Skin of body (tissue), 2 donors: ENCODE results near the gene NTN4. TPM values are rescaled to one million over a fixed set of nuclear protein-coding genes. Genes with fewer than 3 reads are reported as not detected.
"Not testable (repeated sequence)": the region's sequence is repeated elsewhere in the genome, so short reads cannot be mapped to it uniquely, and the experiment has no call there.

Experiments used
- DNase-seq: peaks from one replicate; lab custom pipeline; 2025; lab: John Stamatoyannopoulos, UW
- total RNA-seq: library from RNA; depleted of rRNA; stranded (reverse); fragments of >200 nt; gene quantifications from one replicate; pipeline ENCODE4 v1.2.3, GENCODE V29; 2014

The NTN4 gene
- total RNA-seq, 1 donor from 2014 or later, result 9.4 TPM

GRCh38 chr12:95661360-95661759 lies 129.2 kb downstream of the NTN4 start:
- no peak for DNase-seq

GRCh38 chr12:95658386-95658785 lies 132.2 kb downstream of the NTN4 start:
- DNase-seq, result no peak

- DNase-seq, result not testable (repeated sequence)
Observed at GRCh38 chr12:95654665-95655064, 135.9 kb downstream of the NTN4 start.

- no peak for DNase-seq
Observed at GRCh38 chr12:95653771-95654546, 136.6 kb downstream of the NTN4 start.

DNA sequence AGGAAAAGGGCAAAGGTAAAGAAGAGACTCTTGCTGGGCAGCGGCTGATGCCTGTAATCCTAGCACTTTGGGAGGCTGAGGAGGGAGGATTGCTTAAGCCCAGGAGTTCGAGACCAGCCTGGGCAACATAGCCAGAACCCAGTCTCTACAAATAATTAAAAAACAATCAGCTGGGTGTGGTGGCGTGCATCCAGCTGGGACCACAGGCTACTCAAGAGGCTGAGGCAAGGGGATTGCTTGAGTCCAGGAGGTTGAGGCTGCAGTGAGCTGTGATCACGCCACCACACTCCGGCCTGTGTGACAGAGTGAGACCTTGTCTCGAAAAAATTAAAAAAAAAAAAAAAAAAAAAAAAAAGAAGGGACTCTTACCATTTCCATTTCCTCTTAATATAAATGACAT lies 138.9 kb downstream of the NTN4 start:
- no peak for DNase-seq

GRCh38 chr12:95648990-95649791 lies 141.4 kb downstream of the NTN4 start:
- no peak for DNase-seq

DNA sequence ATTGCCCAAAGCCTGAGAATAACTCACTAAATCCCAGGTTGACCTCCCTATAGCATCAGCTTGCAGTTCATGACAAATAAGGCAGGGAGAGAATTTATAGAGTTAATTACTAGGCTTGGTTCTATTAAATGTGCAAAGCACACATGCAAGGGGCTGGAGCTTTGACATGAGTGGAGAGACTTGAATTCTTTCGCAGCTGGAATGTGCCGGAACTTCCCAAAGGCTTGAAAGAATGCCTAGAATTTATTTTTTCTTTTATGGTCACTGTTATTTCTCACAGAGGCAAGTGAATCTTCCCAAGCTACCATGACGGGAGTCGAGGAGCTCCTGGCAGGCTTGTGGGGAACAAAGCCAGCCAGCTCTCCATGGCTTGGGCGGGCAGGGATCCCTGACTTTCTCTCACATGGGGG lies 143.8 kb downstream of the NTN4 start:
- DNase-seq, result peak; percentile 76

DNA sequence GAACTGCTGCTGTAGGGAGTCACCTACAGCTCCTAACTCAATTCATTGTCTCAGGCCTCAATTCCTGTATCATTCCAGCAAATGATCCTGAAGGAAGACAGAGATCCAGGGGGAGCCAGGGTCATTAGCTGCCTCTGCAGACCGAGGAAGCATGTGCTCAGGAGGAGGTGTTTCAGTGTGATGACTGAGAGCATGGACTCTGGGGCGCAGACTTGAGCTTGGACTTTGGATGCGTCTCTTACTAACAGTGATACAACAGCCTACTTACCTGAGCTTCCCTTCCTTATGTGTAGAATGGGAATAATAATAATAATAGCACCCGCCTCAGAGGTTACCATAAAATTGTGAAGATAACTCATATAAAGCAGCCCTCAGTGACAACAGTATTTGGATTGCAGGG lies 147.3 kb downstream of the NTN4 start:
- DNase-seq, result no peak

GRCh38 chr12:95642583-95642982 lies 148.0 kb downstream of the NTN4 start:
- no peak for DNase-seq

GRCh38 chr12:95641299-95641952 lies 149.1 kb downstream of the NTN4 start:
- no peak for DNase-seq

DNA sequence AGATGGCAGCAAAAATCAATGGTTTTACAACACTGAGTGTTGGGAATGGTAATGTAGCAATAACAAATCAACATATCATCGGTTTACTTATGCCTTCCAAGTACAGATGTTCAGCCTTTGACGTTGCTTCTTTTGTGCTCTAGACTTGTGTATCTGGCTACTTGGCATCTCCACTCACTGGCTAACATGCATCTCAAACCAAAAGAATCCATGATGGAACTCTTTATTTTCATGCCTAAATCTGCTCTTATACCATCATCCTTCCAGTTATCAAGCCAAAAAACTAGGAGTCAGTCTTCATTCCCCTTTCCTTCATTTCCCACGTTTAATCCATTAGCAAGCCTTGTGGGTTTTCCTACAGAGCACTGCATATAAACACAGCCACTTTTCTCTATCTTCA lies 150.0 kb downstream of the NTN4 start:
- DNase-seq, result no peak

GRCh38 chr12:95637471-95638155 lies 153.0 kb downstream of the NTN4 start:
- peak; percentile 89 for DNase-seq

DNA sequence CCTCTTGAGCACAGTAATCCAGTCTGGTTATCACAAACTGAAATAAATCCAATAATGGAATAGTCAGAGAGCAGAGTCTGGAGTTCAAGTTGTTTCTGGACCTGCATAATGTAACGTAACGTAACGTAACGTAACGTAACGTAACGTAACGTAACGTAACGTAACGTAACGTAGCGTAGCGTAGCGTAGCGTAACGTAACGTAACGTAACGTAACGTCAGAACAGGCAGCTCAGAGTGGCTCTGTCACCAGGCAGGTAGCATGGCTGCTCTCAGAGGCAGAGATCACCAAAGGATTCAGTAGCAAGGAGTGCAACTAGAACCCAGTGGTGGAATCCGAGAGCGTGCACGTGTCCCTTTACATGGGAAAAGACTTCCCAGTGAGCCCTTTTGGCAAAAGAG lies 153.6 kb downstream of the NTN4 start:
- DNase-seq, result no peak

DNA sequence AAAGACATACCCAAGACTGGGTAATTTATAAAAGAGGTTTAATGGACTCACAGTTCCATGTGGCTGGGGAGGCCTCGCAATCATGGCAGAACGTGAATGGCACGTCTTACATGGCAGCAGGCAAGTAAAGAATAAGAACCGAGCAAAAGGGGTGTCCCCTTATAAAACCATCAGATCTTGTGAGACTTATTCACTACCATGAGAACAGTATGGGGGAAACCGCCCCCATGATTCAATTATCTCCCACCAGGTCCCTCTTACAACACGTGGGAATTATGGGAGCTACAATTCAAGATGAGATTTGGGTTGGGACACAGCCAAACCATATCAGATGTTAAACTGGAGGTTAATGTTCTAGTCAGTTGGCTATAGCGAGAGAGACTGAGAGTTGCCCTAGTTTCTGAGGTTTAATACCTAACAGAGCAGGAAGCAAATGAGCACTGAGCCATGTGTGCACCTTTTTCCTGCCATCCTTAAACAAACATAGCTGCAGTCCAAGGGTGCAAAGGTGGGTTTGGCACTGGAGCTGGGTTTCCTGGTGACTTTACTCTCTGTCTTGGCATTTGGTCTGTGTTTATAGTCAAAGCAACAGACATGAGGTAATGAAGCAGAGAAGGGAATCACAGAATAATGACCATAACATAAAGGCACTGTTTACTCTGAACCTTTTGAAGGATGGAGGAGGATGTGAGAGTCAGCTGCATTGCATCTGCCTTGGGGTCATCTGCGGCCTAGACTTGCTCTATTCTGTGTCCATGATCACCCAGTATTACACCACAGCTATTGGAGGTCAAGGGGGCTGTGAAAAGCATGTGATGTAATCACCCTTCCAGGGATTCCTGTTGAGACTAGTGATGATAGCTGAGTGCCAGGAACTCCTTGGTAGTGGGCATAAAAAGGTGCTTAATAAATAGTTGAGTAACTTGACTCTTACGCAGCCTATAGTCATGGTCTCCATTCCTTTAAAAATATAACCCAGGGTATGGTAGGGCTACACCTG lies 155.6 kb downstream of the NTN4 start:
- DNase-seq, result no peak

DNA sequence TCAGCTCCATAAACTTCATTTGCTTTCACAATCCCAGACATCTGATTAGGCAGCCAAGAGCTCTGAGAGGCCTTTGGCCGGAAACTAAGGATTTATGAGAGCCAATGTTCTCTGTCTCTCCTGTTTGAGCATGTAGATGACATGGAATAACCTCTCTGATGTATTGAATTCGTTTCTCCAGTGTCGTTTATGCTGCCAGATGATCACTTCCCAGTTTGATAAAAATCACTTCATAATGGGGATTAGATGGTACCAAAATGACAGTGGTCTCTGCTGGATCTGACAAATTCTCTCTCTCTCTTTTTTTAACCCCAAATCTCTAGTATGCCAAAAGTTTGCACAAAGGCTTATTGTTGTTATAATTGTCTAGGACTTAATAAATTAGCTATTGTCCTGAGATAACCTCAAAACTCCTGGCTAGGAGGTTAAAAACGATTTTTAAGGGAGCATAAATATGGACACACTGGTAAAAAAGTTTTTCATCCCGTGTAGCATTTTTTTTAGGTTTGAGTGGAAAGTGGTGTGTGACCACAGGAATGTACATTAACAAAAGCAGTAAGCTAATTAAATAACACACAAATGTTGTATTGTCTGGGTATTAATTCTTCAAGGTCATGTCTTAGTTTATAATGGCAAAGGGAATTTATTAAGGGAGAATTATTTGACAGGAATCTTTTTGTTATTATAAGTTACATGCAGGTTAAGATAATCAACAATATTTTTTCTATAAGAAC lies 156.7 kb downstream of the NTN4 start:
- DNase-seq, result peak; percentile 50

DNA sequence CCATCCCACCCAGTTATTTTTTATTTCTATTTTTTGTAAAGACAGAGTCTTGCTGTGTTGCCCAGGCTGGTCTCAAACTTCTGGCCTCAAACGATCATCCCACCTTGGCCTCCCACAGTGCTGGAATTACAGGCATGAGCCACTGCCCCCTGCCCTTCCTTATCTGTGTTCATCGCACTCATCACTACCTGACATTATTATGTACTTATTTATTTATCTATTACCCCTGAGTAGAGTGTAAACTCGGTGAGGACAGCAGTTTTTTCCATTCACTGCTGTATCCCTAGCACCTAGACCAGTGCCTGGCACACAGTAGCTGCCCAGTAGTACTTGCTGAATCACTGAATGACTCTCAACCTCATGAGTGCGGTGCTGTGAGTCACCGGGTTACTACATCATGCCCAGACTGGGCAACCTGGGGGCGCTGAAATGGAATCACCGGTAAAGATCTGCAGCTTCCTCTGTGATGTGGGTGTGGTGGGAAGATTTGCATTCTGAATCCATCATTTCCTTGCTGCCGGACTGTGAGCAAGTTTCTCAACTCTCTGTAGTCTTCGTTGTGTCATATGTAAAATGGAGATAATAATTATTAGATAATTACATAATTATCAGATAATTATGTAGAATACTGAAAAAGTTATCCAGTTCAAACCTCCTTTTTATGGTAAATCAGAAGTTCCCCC lies 157.4 kb downstream of the NTN4 start:
- no peak for DNase-seq

- no peak for DNase-seq
Observed at GRCh38 chr12:95630496-95630895, 160.1 kb downstream of the NTN4 start.

- no peak for DNase-seq
Observed at GRCh38 chr12:95629392-95629791, 161.2 kb downstream of the NTN4 start.

GRCh38 chr12:95626854-95627253 lies 163.7 kb downstream of the NTN4 start:
- no peak for DNase-seq
